CD14-positive monocyte (primary cell): ENCODE results near the gene KCTD19. TPM values are rescaled to one million over a fixed set of nuclear protein-coding genes. Genes with fewer than 3 reads are reported as not detected.

Source experiments
- DNase-seq, 3 donors: peaks; one replicate each; pipeline ENCODE4 v3.0.0-alpha.2; 2011 to 2022
- H2AFZ ChIP-seq: 2 replicates; pipeline ENCODE4 v1.6.0; 2012; ENCODE audit warnings: mild to moderate bottlenecking, low read depth, low read length, inconsistent platforms; ENCODE audit not compliant: insufficient read depth, poor library complexity, severe bottlenecking
- H3K27ac ChIP-seq, 2 donors: 1 replicate in 1 of 2; 2 replicates in 1 of 2; pipeline ENCODE4 v1.5.1; 2012 to 2013; ENCODE audit warnings: low read length in 2 of 2, control low read depth in 1 of 2, inconsistent platforms in 1 of 2, low read depth in 1 of 2, mild to moderate bottlenecking in 1 of 2
- H3K27me3 ChIP-seq, 2 donors: one replicate each; pipeline versions ENCODE4 v1.6.0 to v1.6.1; 2011 to 2013; ENCODE audit warnings: low read length in 2 of 2; ENCODE audit not compliant: control insufficient read depth in 2 of 2, insufficient read depth in 2 of 2
- H3K36me3 ChIP-seq, 2 donors: replicated peaks in 1 of 2; 1 replicate in 1 of 2; 2 replicates in 1 of 2; pipeline versions ENCODE4 v1.5.1 to v1.6.1; 2012 to 2013; ENCODE audit warnings: low read length in 2 of 2, control low read depth in 1 of 2, inconsistent platforms in 1 of 2, mild to moderate bottlenecking in 1 of 2; ENCODE audit not compliant: insufficient read depth in 2 of 2, control insufficient read depth in 1 of 2
- H3K4me1 ChIP-seq, 2 donors: 1 replicate in 1 of 2; 2 replicates in 1 of 2; pipeline versions ENCODE4 v1.5.1 to v1.6.1; 2012 to 2013; ENCODE audit warnings: low read length in 2 of 2, control low read depth in 1 of 2, inconsistent platforms in 1 of 2, mild to moderate bottlenecking in 1 of 2, moderate library complexity in 1 of 2; ENCODE audit not compliant: insufficient read depth in 2 of 2, control insufficient read depth in 1 of 2
- H3K4me2 ChIP-seq: replicated peaks from 2 replicates; pipeline ENCODE3; 2012; ENCODE audit warnings: low read length, moderate library complexity, mild to moderate bottlenecking; ENCODE audit not compliant: poor library complexity, severe bottlenecking; ENCODE audit errors: extremely low read depth
- H3K4me3 ChIP-seq, 3 experiments: fragments of 200-600 bp in 1 of 3; sonication (generic) in 1 of 3; replicated peaks in 1 of 3; 1 replicate in 2 of 3; 2 replicates in 1 of 3; pipeline ENCODE4 v1.5.1; 2011 to 2013; ENCODE audit warnings: low read length in 3 of 3, mild to moderate bottlenecking in 3 of 3, control low read depth in 2 of 3, low read depth in 2 of 3, inconsistent platforms in 1 of 3, moderate library complexity in 1 of 3
- H3K79me2 ChIP-seq: 2 replicates; pipeline ENCODE4 v1.6.0; 2012; ENCODE audit warnings: mild to moderate bottlenecking, control low read depth, inconsistent platforms, low read length, moderate library complexity; ENCODE audit not compliant: insufficient read depth
- H3K9ac ChIP-seq: 2 replicates; pipeline ENCODE4 v1.6.0; 2017; ENCODE audit warnings: low read length, mild to moderate bottlenecking; ENCODE audit not compliant: insufficient read depth, poor library complexity, severe bottlenecking
- H3K9me3 ChIP-seq, 2 donors: replicated peaks in 1 of 2; 1 replicate in 1 of 2; 2 replicates in 1 of 2; pipeline versions ENCODE4 v1.5.1 to v1.6.1; 2012 to 2013; ENCODE audit warnings: low read length in 2 of 2, control low read depth in 1 of 2; ENCODE audit not compliant: control insufficient read depth in 1 of 2, insufficient read depth in 1 of 2
- H4K20me1 ChIP-seq: 2 replicates; pipeline ENCODE4 v1.6.0; 2012; ENCODE audit warnings: mild to moderate bottlenecking, low read length, control low read depth, moderate library complexity; ENCODE audit not compliant: insufficient read depth
- H3K27ac Mint-ChIP-seq, 7 donors: one replicate each; pipeline ENCODE4 v1.8.0; 2020; ENCODE audit warnings: mild to moderate bottlenecking in 7 of 7, mixed read lengths in 7 of 7, moderate library complexity in 6 of 7, inconsistent platforms in 2 of 7
- H3K27me3 Mint-ChIP-seq, 3 donors: one replicate each; pipeline ENCODE4 v1.8.0; 2021 to 2022; ENCODE audit warnings: low read depth in 3 of 3, mild to moderate bottlenecking in 3 of 3, mixed read lengths in 3 of 3, moderate library complexity in 3 of 3, inconsistent platforms in 1 of 3
- H3K36me3 Mint-ChIP-seq, 2 donors: one replicate each; pipeline ENCODE4 v1.8.0; 2020; ENCODE audit warnings: mixed read lengths in 2 of 2, inconsistent platforms in 1 of 2, mild to moderate bottlenecking in 1 of 2
- H3K4me1 Mint-ChIP-seq: one replicate; pipeline ENCODE4 v1.8.0; 2020; ENCODE audit warnings: mild to moderate bottlenecking, mixed read lengths
- H3K4me3 Mint-ChIP-seq, 2 donors: one replicate each; pipeline ENCODE4 v1.8.0; 2020; ENCODE audit warnings: mild to moderate bottlenecking in 2 of 2, mixed read lengths in 2 of 2, moderate library complexity in 1 of 2
- H3K9me3 Mint-ChIP-seq, 7 donors: one replicate each; pipeline ENCODE4 v1.8.0; 2020 to 2022; ENCODE audit warnings: mixed read lengths in 7 of 7, mild to moderate bottlenecking in 6 of 7, moderate library complexity in 6 of 7, inconsistent platforms in 2 of 7
- CTCF ChIP-seq: fragments of 200-600 bp; IDR thresholded peaks from one replicate; pipeline ENCODE4 v1.8.0; 2022; ENCODE audit warnings: antibody characterized with exemption, mild to moderate bottlenecking
- WGBS: methylation state at CpG from one replicate; pipeline ENCODE4 v1.1.5; 2013; ENCODE audit warnings: missing lambda C conversion rate; ENCODE audit not compliant: insufficient coverage; 5-methylcytosine and 5-hydroxymethylcytosine counted together
- intact Hi-C, 2 donors: fragments of 100-400 bp; cut with micrococcal nuclease; formaldehyde crosslinking; loops; one replicate each; pipeline versions ENCODE4 v1.15.0 to v1.15.1; 2023
- polyA plus RNA-seq, 3 donors: library from polyadenylated mRNA; depleted of rRNA in 1 of 3; unstranded in 2 of 3; stranded (reverse) in 1 of 3; fragments of 300-500 nt in 2 of 3; fragments of >200 nt in 1 of 3; fragmentation: Illumina TruSeq in 2 of 3; gene quantifications; 1 replicate in 2 of 3; 2 replicates in 1 of 3; pipeline ENCODE4 v1.2.3, GENCODE V29; 2012 to 2021

Gene KCTD19
- polyA plus RNA-seq, 3 donors, result not detected

DNA sequence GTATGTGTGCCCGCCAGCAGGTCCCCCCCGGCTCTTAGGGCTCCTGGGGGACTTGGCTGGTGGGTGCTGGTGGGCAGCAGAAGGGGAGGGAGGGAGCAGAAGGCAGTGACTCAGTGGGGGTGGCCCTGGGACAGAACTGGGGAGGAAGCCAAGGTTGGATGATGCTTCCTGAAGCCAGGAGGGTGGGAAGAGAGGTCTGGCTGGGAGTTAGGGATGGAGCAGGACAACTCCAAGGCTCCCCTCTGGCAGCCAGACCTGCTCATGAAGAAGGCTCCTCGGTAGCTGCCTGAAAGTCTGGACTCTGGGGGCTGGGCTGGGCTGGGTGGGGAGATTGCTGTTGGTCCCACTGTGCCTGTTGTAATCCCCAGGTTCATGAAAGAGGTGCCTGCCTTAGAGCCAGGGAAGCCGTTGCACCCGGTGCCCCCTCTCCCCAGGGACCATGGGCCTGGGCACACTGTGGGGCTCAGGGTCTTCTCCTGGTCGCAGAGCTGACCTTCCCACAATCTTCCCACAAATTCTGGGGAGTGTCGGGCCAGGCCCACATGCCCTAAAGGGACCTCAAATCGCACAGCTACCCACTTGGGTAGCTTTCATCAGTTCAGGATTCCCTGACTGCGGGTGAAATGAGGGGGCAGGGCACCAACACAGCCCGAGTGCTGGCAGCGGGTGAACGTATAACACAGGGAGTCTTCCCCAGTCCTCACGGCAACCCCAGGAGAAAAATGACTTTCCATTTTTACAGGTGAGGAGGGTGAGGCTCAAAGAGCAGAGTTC is 48.4 kb downstream of the KCTD19 start:
- TF ChIP-seq CTCF, result no peak
- Histone ChIP-seq H3K4me2 (peak overlapping the region; percentile 74), H3K27ac (no peak overlapping the region), H3K4me3 (peak overlapping the region; percentile 47 to 72 (median 47)), H4K20me1 (no peaks in the 10 kb centered on the region), H3K4me1 (peaks cover 12 to 20% of the 10 kb centered on the region in 2 donors), H3K79me2 (peaks cover 4% of the 10 kb centered on the region), H2AFZ (peak overlapping the region; percentile 92), H3K9me3 (no peaks in the 10 kb centered on the region), H3K9ac (peak overlapping the region; percentile 77), H3K27me3 (no peaks in the 10 kb centered on the region), H3K36me3 (no peaks in the 10 kb centered on the region)
- Mint-ChIP-seq H3K4me1 (peaks cover 14% of the 10 kb centered on the region), H3K4me3 (peak overlapping the region; percentile 75 to 86), H3K27me3 (peaks cover 0 to 1% (median 0%) of the 10 kb centered on the region in 3 donors), H3K9me3 (no peaks in the 10 kb centered on the region), H3K27ac (no peak overlapping the region), H3K36me3 (peaks cover 14 to 16% of the 10 kb centered on the region in 2 donors)
- 82% methylated on average over 9 of the region's 13 CpGs for WGBS
- intact Hi-C loops, result loop anchor here in 1 of 2 donors (5.0 kb wide), 1 partner anchor 119 kb away; no protein-coding TSS in a partner anchor
- DNase-seq, result no peak

- intact Hi-C loops, result loop anchor here in 1 of 2 donors (5.0 kb wide), 1 partner anchor 120 kb away; no protein-coding TSS in a partner anchor
- peaks cover 12 to 20% of the 10 kb centered on the region in 2 donors for H3K4me1 ChIP-seq
- H3K4me3 ChIP-seq, result no peak overlapping the region
- Mint-ChIP-seq H3K36me3 (peaks cover 15 to 16% of the 10 kb centered on the region in 2 donors), H3K27ac (peak overlapping the region in 1 of 7 donors; percentile 37), H3K9me3 (no peaks in the 10 kb centered on the region), H3K4me3 (peak overlapping the region in 1 of 2 donors; percentile 16), H3K27me3 (peaks cover 0 to 1% (median 0%) of the 10 kb centered on the region in 3 donors), H3K4me1 (peaks cover 14% of the 10 kb centered on the region)
- no peak for DNase-seq
- no peaks in the 10 kb centered on the region for H3K27me3 ChIP-seq
- H3K9ac ChIP-seq, result no peak overlapping the region
- TF ChIP-seq CTCF, result no peak
- no peaks in the 10 kb centered on the region for H4K20me1 ChIP-seq
- no peak overlapping the region for H3K4me2 ChIP-seq
- no peak overlapping the region for H3K27ac ChIP-seq
- 100% methylated on average over 4 of the region's 4 CpGs for WGBS
- H3K36me3 ChIP-seq, result no peaks in the 10 kb centered on the region
- H3K9me3 ChIP-seq, result no peaks in the 10 kb centered on the region
- no peak overlapping the region for H2AFZ ChIP-seq
- peaks cover 4% of the 10 kb centered on the region for H3K79me2 ChIP-seq
Measured at GRCh38 chr16:67277294-67277998, 49.1 kb downstream of the KCTD19 start.
